ENCODE measurements around the gene TNFSF11.

- no peak for TF ChIP-seq POLR2A (IDR thresholded peaks at IDR 0.05)
- TF ChIP-seq CTCF (IDR thresholded peaks at IDR 0.05), result no peak
- no peak for TF ChIP-seq POLR2AphosphoS5 (IDR thresholded peaks at IDR 0.05)
Observed at GRCh38 chr13:42600943-42601342, 27.0 kb downstream of the TNFSF11 start.
